ENCODE measurements around the gene SEMA6A.

Gene SEMA6A

GRCh38 chr5:116577064-116577788, 2.6 kb upstream of the SEMA6A start:
- no peak for DNase-seq (ENCODE audit: low read depth)

GRCh38 chr5:116576053-116576713, 1.6 kb upstream of the SEMA6A start:
- DNase-seq (ENCODE audit: low read depth) = peak; percentile 44

GRCh38 chr5:116575326-116576052, 866 bp upstream of the SEMA6A start:
- DNase-seq (ENCODE audit: low read depth) = peak; percentile 6

GRCh38 chr5:116573702-116574366, 789 bp downstream of the SEMA6A start:
- peak; percentile 14 for DNase-seq (ENCODE audit: low read depth)

GRCh38 chr5:116573279-116573701, 1.3 kb downstream of the SEMA6A start:
- no peak for DNase-seq (ENCODE audit: low read depth)

GRCh38 chr5:116572350-116573278, 2.0 kb downstream of the SEMA6A start:
- no peak for DNase-seq (ENCODE audit: low read depth)

- no peak for DNase-seq (ENCODE audit: low read depth)
Observed at GRCh38 chr5:116571568-116572349, 2.9 kb downstream of the SEMA6A start.

- no peak for DNase-seq (ENCODE audit: low read depth)
Observed at GRCh38 chr5:116569999-116570398, 4.6 kb downstream of the SEMA6A start.

- no peak for DNase-seq (ENCODE audit: low read depth)
Observed at GRCh38 chr5:116567106-116567505, 7.5 kb downstream of the SEMA6A start.

GRCh38 chr5:116566251-116566650, 8.4 kb downstream of the SEMA6A start:
- no peak for DNase-seq (ENCODE audit: low read depth)

GRCh38 chr5:116564756-116565490, 9.7 kb downstream of the SEMA6A start:
- no peak for DNase-seq (ENCODE audit: low read depth)

GRCh38 chr5:116564312-116564711, 10.3 kb downstream of the SEMA6A start:
- DNase-seq (ENCODE audit: low read depth) = no peak

- no peak for DNase-seq (ENCODE audit: low read depth)
Observed at GRCh38 chr5:116563736-116564308, 10.8 kb downstream of the SEMA6A start.

- no peak for DNase-seq (ENCODE audit: low read depth)
Observed at GRCh38 chr5:116562669-116563068, 12.0 kb downstream of the SEMA6A start.

GRCh38 chr5:116561658-116562057, 13.0 kb downstream of the SEMA6A start:
- no peak for DNase-seq (ENCODE audit: low read depth)

- no peak for DNase-seq (ENCODE audit: low read depth)
Observed at GRCh38 chr5:116559673-116560164, 14.9 kb downstream of the SEMA6A start.

GRCh38 chr5:116559239-116559638, 15.4 kb downstream of the SEMA6A start:
- DNase-seq (ENCODE audit: low read depth) = no peak

- DNase-seq (ENCODE audit: low read depth) = peak; percentile 35
Observed at GRCh38 chr5:116557669-116558271, 16.9 kb downstream of the SEMA6A start.

GRCh38 chr5:116554764-116555163, 19.9 kb downstream of the SEMA6A start:
- DNase-seq (ENCODE audit: low read depth) = no peak
